Activated B cell treated with CpG ODN at 0.5 μM for 24 hours (primary cell): Measurements from ENCODE around the gene PRKCB. TPM values are rescaled to one million over a fixed set of nuclear protein-coding genes. Genes with fewer than 3 reads are reported as not detected.

Source experiments
- ATAC-seq: fragments of 200-7000 bp; cut with Tn5 transposase; one replicate; pipeline ENCODE4 v1.10.0; 2021; ENCODE audit warnings: low read depth, mild to moderate bottlenecking, moderate library complexity
- CTCF ChIA-PET: fragments of 350-600 bp; sonication (Branson Sonifier 250); formaldehyde crosslinking; loops from one replicate; lab custom pipeline; 2021; ENCODE audit warnings: antibody characterized with exemption; lab: Charles Lee
- POLR2A ChIA-PET: fragments of 350-600 bp; sonication (Branson Sonifier 250); formaldehyde crosslinking; loops from one replicate; lab custom pipeline; 2021; ENCODE audit warnings: antibody characterized with exemption; lab: Charles Lee
- DNase-seq: peaks from one replicate; pipeline ENCODE4 v3.0.0; 2022
- H3K27ac Mint-ChIP-seq: one replicate; pipeline ENCODE4 v1.8.0; 2020; ENCODE audit warnings: mixed read lengths
- H3K27me3 Mint-ChIP-seq: one replicate; pipeline ENCODE4 v1.8.0; 2021; ENCODE audit warnings: mixed read lengths
- H3K36me3 Mint-ChIP-seq: one replicate; pipeline ENCODE4 v1.8.0; 2021; ENCODE audit warnings: low read depth, mixed read lengths
- H3K4me1 Mint-ChIP-seq: one replicate; pipeline ENCODE4 v1.8.0; 2021; ENCODE audit warnings: mixed read lengths
- H3K4me3 Mint-ChIP-seq: one replicate; pipeline ENCODE4 v1.8.0; 2020; ENCODE audit warnings: mild to moderate bottlenecking, mixed read lengths
- H3K9me3 Mint-ChIP-seq: one replicate; pipeline ENCODE4 v1.8.0; 2020; ENCODE audit warnings: mixed read lengths
- intact Hi-C: fragments of 100-400 bp; cut with micrococcal nuclease; formaldehyde crosslinking; loops from one replicate; pipeline ENCODE4 v1.15.1; 2024
- total RNA-seq: library from RNA; stranded (reverse); gene quantifications from 2 replicates; pipeline ENCODE4 v1.2.3, GENCODE V29; 2022
- TF ChIP-seq, protein P1 (sequence below): fragments of 200-600 bp; IDR thresholded peaks from one replicate; pipeline ENCODE4 v1.8.0; 2022; ENCODE audit warnings: antibody characterized with exemption, mild to moderate bottlenecking

Gene PRKCB
- total RNA-seq, 1 donor from 2014 or later: 146 TPM

DNA sequence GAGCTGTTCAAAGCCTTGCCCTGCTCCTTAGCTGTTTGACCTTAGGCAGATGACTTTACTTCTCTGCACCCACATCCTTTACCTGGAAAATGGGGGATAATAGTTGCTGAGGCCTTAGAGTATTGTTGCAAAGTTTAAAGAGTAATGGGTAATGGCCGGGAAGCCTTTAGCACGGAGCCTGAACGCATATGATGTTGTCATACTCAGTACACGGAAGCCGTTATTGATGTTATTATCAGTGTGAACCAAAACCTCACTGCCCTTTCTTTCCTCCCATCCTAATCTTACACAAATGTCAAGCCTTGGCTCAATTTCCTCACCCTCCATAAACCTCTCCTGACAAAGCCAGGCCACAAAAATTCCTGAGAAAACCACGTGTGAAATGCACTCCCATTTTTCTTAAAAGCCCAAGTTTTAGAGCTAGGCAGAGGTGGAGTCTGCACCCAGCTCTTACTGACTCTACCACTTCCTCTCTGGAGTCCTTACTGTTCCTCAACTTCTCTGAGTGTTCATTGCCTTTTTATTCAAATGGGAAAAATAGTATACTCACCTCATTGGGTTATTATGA, 353.1 kb downstream of the PRKCB start:
- no peak for DNase-seq
- no peak for ATAC-seq
- H3K4me1 Mint-ChIP-seq: no peaks in the 10 kb centered on the region
- POLR2A ChIA-PET: no interaction called here
- peaks cover 86% of the 10 kb centered on the region for H3K36me3 Mint-ChIP-seq
- H3K4me3 Mint-ChIP-seq: no peak overlapping the region
- no peaks in the 10 kb centered on the region for H3K27me3 Mint-ChIP-seq
- TF ChIP-seq, protein P1, sequence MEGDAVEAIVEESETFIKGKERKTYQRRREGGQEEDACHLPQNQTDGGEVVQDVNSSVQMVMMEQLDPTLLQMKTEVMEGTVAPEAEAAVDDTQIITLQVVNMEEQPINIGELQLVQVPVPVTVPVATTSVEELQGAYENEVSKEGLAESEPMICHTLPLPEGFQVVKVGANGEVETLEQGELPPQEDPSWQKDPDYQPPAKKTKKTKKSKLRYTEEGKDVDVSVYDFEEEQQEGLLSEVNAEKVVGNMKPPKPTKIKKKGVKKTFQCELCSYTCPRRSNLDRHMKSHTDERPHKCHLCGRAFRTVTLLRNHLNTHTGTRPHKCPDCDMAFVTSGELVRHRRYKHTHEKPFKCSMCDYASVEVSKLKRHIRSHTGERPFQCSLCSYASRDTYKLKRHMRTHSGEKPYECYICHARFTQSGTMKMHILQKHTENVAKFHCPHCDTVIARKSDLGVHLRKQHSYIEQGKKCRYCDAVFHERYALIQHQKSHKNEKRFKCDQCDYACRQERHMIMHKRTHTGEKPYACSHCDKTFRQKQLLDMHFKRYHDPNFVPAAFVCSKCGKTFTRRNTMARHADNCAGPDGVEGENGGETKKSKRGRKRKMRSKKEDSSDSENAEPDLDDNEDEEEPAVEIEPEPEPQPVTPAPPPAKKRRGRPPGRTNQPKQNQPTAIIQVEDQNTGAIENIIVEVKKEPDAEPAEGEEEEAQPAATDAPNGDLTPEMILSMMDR: no peak
- H3K9me3 Mint-ChIP-seq: no peaks in the 10 kb centered on the region
- intact Hi-C loops: no loop called here
- CTCF ChIA-PET: no interaction called here
- H3K27ac Mint-ChIP-seq: no peak overlapping the region

DNA sequence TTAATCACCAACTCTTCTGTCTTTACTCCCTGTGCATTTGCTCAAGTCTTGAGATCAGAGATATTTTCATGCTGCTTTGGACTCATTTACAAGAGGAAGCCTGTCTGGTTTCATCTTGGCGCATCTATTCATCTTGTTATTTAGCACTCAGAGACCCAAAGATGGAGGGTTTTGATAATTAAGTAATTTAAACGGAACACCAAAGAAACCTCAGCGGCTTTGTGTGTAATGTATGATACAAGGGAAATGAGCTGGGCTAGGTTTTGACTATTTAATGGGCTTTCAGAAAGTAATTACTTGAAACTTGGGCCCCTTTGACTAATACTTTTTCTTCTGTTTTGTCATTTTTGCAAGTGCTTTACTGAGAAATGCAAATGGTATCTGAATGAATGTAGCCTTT, 354.2 kb downstream of the PRKCB start:
- peaks cover 87% of the 10 kb centered on the region for H3K36me3 Mint-ChIP-seq
- CTCF ChIA-PET: no interaction called here
- POLR2A ChIA-PET: no interaction called here
- intact Hi-C loops: no loop called here
- no peak for ATAC-seq
- TF ChIP-seq, protein P1: no peak
- H3K27ac Mint-ChIP-seq: no peak overlapping the region
- no peaks in the 10 kb centered on the region for H3K27me3 Mint-ChIP-seq
- H3K4me3 Mint-ChIP-seq: no peak overlapping the region
- DNase-seq: no peak
- H3K4me1 Mint-ChIP-seq: no peaks in the 10 kb centered on the region
- no peaks in the 10 kb centered on the region for H3K9me3 Mint-ChIP-seq

DNA sequence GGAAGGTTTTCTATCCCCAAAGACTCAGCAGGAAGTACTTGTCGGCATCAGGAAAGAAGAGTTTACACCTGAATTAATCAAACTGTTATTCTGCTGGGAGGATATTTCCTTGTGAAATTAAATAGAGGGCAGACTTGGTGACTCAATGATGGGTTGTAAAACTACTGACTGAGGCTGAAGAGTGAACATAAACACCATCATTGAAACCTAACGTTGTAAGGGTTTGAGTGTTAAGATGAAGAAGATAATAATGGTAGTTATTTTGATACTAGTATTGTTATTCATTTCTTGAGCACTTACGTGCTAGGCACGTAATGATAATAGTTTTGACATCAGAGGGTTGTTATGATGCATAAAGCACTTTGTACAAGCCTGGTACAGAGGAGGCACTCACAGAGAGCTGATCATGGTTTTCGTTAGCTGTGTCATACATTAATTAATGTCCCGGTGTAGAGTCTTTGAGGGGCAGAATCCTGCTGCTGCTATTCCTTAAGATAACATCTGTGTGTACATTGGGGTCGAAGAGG, 356.2 kb downstream of the PRKCB start:
- POLR2A ChIA-PET: no interaction called here
- peaks cover 87% of the 10 kb centered on the region for H3K36me3 Mint-ChIP-seq

DNA sequence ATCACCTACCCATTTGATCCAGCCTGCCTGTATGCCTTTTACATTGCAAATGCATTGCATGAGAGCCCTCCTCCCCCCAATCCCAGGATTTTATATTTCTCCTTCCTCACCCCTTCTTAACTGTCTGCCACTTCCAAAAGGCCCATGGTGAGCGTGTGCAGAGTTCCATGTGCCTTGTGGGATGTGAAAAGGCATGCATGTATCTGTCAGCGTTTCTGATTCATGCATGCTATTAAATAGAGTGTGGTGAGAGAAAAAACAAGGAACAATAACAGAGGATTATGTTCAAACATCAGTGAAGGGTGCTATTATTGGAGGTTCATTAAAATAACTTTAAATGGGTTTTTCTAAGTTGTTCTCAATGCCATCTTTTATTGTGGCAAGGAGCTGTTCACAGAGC, 359.4 kb downstream of the PRKCB start:
- no peaks in the 10 kb centered on the region for H3K9me3 Mint-ChIP-seq
- H3K4me1 Mint-ChIP-seq: no peaks in the 10 kb centered on the region
- ChIA-PET POLR2A (no interaction called here), CTCF (no interaction called here)
- ATAC-seq: no peak
- H3K27ac Mint-ChIP-seq: no peak overlapping the region
- TF ChIP-seq, protein P1: no peak
- intact Hi-C loops: no loop called here
- no peak overlapping the region for H3K4me3 Mint-ChIP-seq
- H3K27me3 Mint-ChIP-seq: no peaks in the 10 kb centered on the region
- no peak for DNase-seq
- peaks cover 84% of the 10 kb centered on the region for H3K36me3 Mint-ChIP-seq

More for the DNA sequence above, 356.2 kb downstream of the PRKCB start:
- ATAC-seq (no peak), DNase-seq (no peak)
- Mint-ChIP-seq H3K27ac (no peak overlapping the region), H3K4me3 (no peak overlapping the region), H3K9me3 (no peaks in the 10 kb centered on the region), H3K4me1 (no peaks in the 10 kb centered on the region), H3K27me3 (no peaks in the 10 kb centered on the region)
- intact Hi-C loops: no loop called here
- TF ChIP-seq, protein P1: no peak
- CTCF ChIA-PET: no interaction called here

DNA sequence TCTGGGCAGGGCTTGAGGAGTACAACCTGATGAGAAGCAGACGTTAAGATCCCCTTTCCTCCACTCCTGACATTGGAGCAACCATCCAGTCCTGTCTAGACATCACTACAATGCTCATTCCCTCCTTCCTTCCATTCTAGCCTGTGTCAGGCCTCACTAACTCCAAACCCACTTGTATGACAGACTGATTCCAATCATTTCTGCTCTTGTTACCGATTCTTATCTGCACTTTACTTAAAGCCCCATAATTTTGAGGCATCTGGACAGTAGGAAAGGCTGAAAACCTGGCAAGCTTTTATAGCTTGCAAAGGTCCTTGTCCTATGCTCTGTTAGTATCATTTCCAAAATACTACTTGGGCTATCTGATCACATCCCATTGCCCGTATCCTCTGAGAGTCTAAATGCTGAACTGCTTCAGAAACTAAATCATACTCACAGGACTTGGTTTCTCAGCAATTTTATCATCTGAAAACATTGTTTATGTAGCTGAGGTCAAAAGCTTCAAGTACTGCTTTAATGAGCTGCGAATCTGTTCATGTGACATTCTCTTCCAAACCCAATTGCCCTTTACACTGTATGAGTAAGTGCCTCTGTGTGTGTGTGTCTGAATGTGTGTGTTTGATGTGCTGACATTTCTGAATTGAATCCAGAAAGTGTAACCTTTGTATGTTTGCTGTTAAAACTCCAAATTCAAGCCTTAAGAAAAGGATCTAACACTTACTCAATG, 363.2 kb downstream of the PRKCB start:
- no peak overlapping the region for H3K27ac Mint-ChIP-seq

More for the DNA sequence above, 363.2 kb downstream of the PRKCB start:
- intact Hi-C loops: no loop called here
- TF ChIP-seq, protein P1: no peak
- ChIA-PET POLR2A (no interaction called here), CTCF (no interaction called here)
- H3K27me3 Mint-ChIP-seq: no peaks in the 10 kb centered on the region
- peaks cover 85% of the 10 kb centered on the region for H3K36me3 Mint-ChIP-seq
- peaks cover 16% of the 10 kb centered on the region for H3K4me1 Mint-ChIP-seq
- H3K9me3 Mint-ChIP-seq: no peaks in the 10 kb centered on the region
- ATAC-seq (no peak), DNase-seq (no peak)
- H3K4me3 Mint-ChIP-seq: no peak overlapping the region
